ENCODE results near the gene NCOA1.
"Not testable (repeated sequence)": the region's sequence is repeated elsewhere in the genome, so short reads cannot be mapped to it uniquely, and the experiment has no call there.

- not testable (repeated sequence) for TF ChIP-seq POLR2AphosphoS5 (IDR thresholded peaks at IDR 0.05; ENCODE audit: insufficient read depth, low read depth, low read length); POLR2A (IDR thresholded peaks at IDR 0.05; ENCODE audit: low read depth, low read length); MAX (IDR thresholded peaks at IDR 0.05; ENCODE audit: insufficient read depth, insufficient read length); EZH2 (IDR thresholded peaks at IDR 0.05; ENCODE audit: borderline replicate concordance, low read depth, low read length, severe bottlenecking); MYC (IDR thresholded peaks at IDR 0.05; ENCODE audit: low read depth, low read length); JUN (IDR thresholded peaks at IDR 0.05; ENCODE audit: borderline replicate concordance, insufficient read depth, insufficient read length, low read depth); FOS (IDR thresholded peaks at IDR 0.05; ENCODE audit: borderline replicate concordance, insufficient read depth, low read length); GATA2 (IDR thresholded peaks at IDR 0.05; ENCODE audit: insufficient read depth, insufficient read length, low read depth, low read length)
- TF ChIP-seq, protein P1, sequence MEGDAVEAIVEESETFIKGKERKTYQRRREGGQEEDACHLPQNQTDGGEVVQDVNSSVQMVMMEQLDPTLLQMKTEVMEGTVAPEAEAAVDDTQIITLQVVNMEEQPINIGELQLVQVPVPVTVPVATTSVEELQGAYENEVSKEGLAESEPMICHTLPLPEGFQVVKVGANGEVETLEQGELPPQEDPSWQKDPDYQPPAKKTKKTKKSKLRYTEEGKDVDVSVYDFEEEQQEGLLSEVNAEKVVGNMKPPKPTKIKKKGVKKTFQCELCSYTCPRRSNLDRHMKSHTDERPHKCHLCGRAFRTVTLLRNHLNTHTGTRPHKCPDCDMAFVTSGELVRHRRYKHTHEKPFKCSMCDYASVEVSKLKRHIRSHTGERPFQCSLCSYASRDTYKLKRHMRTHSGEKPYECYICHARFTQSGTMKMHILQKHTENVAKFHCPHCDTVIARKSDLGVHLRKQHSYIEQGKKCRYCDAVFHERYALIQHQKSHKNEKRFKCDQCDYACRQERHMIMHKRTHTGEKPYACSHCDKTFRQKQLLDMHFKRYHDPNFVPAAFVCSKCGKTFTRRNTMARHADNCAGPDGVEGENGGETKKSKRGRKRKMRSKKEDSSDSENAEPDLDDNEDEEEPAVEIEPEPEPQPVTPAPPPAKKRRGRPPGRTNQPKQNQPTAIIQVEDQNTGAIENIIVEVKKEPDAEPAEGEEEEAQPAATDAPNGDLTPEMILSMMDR (IDR thresholded peaks at IDR 0.05; ENCODE audit: extremely low read depth in 1 of 2, insufficient read depth in 1 of 2, low read depth in 1 of 2, low read length in 2 of 2), result not testable (repeated sequence)
Measured at GRCh38 chr2:24532057-24532456, 41.0 kb downstream of the NCOA1 start.

Measured in endothelial cell of umbilical vein (primary cell).